Left ventricle myocardium superior (tissue), 1 donor: ENCODE data around the gene ANAPC15. TPM values are rescaled to one million over a fixed set of nuclear protein-coding genes. Genes with fewer than 3 reads are reported as not detected.

Experiments
- ATAC-seq: fragments of 200-7000 bp; cut with Tn5 transposase; one replicate; pipeline ENCODE4 v1.9.1; 2020; ENCODE audit warnings: mild to moderate bottlenecking, moderate library complexity
- DNase-seq: peaks from one replicate; pipeline ENCODE4 v3.0.0-alpha.2; 2020
- intact Hi-C: fragments of 100-400 bp; cut with micrococcal nuclease; formaldehyde crosslinking; loops from one replicate; pipeline ENCODE4 v1.11.0; 2022
- total RNA-seq: library from RNA; stranded (reverse); fragmentation: NEBNext Ultra II Directional; extraction: Animal tissue kit (Norgen Biotek cat#: 25700); gene quantifications from one replicate; pipeline ENCODE4 v1.2.1, GENCODE V29; 2021
- donor health status: DM: no; HTN: yes; CAD: no; lungs with severe emphysema.

Gene ANAPC15
- total RNA-seq, 1 donor from 2014 or later: 51.7 TPM

GRCh38 chr11:72100462-72100861, 12.0 kb downstream of the ANAPC15 start:
- intact Hi-C loops: no loop called here
- ATAC-seq: no peak

GRCh38 chr11:72100009-72100408, 12.5 kb downstream of the ANAPC15 start:
- ATAC-seq (no peak), DNase-seq (no peak)
- intact Hi-C loops: no loop called here

More at GRCh38 chr11:72100462-72100861, 12.0 kb downstream of the ANAPC15 start:
- DNase-seq: no peak

GRCh38 chr11:72098741-72099140, 13.8 kb downstream of the ANAPC15 start:
- intact Hi-C loops: no loop called here
- ATAC-seq: no peak
- no peak for DNase-seq

GRCh38 chr11:72091292-72091691, 21.2 kb downstream of the ANAPC15 start:
- intact Hi-C loops: loop anchor here (2.0 kb wide), 1 partner anchor 66 kb away; no protein-coding TSS in a partner anchor
- DNase-seq (peak; percentile 73), ATAC-seq (peak; percentile 92)

- intact Hi-C loops: no loop called here
- no peak for ATAC-seq
Observed at GRCh38 chr11:72088076-72088808, 24.3 kb downstream of the ANAPC15 start.

GRCh38 chr11:72085621-72086351, 26.7 kb downstream of the ANAPC15 start:
- intact Hi-C loops: no loop called here
- no peak for ATAC-seq

More at GRCh38 chr11:72088076-72088808, 24.3 kb downstream of the ANAPC15 start:
- DNase-seq: no peak

GRCh38 chr11:72084965-72085364, 27.5 kb downstream of the ANAPC15 start:
- DNase-seq (no peak), ATAC-seq (no peak)
- intact Hi-C loops: loop anchor here (5.0 kb wide), 1 partner anchor 43 kb away; no protein-coding TSS in a partner anchor

More at GRCh38 chr11:72085621-72086351, 26.7 kb downstream of the ANAPC15 start:
- no peak for DNase-seq

GRCh38 chr11:72084076-72084475, 28.4 kb downstream of the ANAPC15 start:
- intact Hi-C loops: loop anchor here (5.0 kb wide), 1 partner anchor 42 kb away; no protein-coding TSS in a partner anchor
- DNase-seq (no peak), ATAC-seq (no peak)

- no peak for ATAC-seq
- intact Hi-C loops: loop anchor here (5.0 kb wide), 1 partner anchor 41 kb away; no protein-coding TSS in a partner anchor
- DNase-seq: no peak
Observed at GRCh38 chr11:72083414-72083813, 29.1 kb downstream of the ANAPC15 start.

- intact Hi-C loops: loop anchor here (5.0 kb wide), 1 partner anchor 40 kb away; no protein-coding TSS in a partner anchor
- ATAC-seq (no peak), DNase-seq (no peak)
Observed at GRCh38 chr11:72081821-72082453, 30.6 kb downstream of the ANAPC15 start.

- no peak for DNase-seq
- ATAC-seq: no peak
- intact Hi-C loops: loop anchor here (5.0 kb wide), 1 partner anchor 39 kb away; no protein-coding TSS in a partner anchor
Observed at GRCh38 chr11:72081184-72081644, 31.3 kb downstream of the ANAPC15 start.

- ATAC-seq (peak; percentile 96), DNase-seq (peak; percentile 99)
- intact Hi-C loops: loop anchor here (5.0 kb wide), 1 partner anchor 38 kb away; no protein-coding TSS in a partner anchor
Observed at GRCh38 chr11:72080326-72081183, 31.9 kb downstream of the ANAPC15 start, which contains the start of the genes LRRC51 and NUMA1. TSS of gene LRRC51 (plus strand) at chr11:72080850. CDS start at chr11:72089084, 8,234 bp downstream. TSS of gene NUMA1 (minus strand) at chr11:72080542. CDS start at chr11:72035943, 44,599 bp downstream.

GRCh38 chr11:72079819-72080325, 32.6 kb downstream of the ANAPC15 start:
- intact Hi-C loops: loop anchor here (5.0 kb wide), 1 partner anchor 38 kb away; no protein-coding TSS in a partner anchor
- DNase-seq: no peak
- ATAC-seq: peak; percentile 50

GRCh38 chr11:72078477-72078876, 34.0 kb downstream of the ANAPC15 start:
- intact Hi-C loops: no loop called here
- no peak for DNase-seq
- ATAC-seq: no peak

GRCh38 chr11:72075756-72076155, 36.7 kb downstream of the ANAPC15 start:
- DNase-seq (no peak), ATAC-seq (no peak)
- intact Hi-C loops: no loop called here

- intact Hi-C loops: no loop called here
- ATAC-seq (no peak), DNase-seq (no peak)
Observed at GRCh38 chr11:72075109-72075508, 37.4 kb downstream of the ANAPC15 start.

GRCh38 chr11:72072348-72072747, 40.1 kb downstream of the ANAPC15 start:
- DNase-seq (no peak), ATAC-seq (no peak)
- intact Hi-C loops: no loop called here

GRCh38 chr11:72070491-72070890, 42.0 kb downstream of the ANAPC15 start:
- DNase-seq (no peak), ATAC-seq (no peak)
- intact Hi-C loops: no loop called here
